Fibroblast of lung (primary cell): Measurements from ENCODE around the gene DICER1. TPM values are rescaled to one million over a fixed set of nuclear protein-coding genes. Genes with fewer than 3 reads are reported as not detected.

Source experiments
- DNase-seq, 2 donors: peaks; one replicate each; pipeline versions ENCODE4 v3.0.0 to v3.0.0-alpha.2; 2010; ENCODE audit warnings: low read depth in 2 of 2
- H2AFZ ChIP-seq: 2 replicates; pipeline ENCODE4 v1.5.1; 2012; ENCODE audit warnings: low read length, control low read depth, inconsistent platforms
- H3K27ac ChIP-seq: 2 replicates; pipeline ENCODE4 v1.5.1; 2011; ENCODE audit warnings: low read length, control low read depth; ENCODE audit not compliant: insufficient read depth
- H3K27me3 ChIP-seq: 2 replicates; pipeline ENCODE4 v1.5.1; 2011; ENCODE audit warnings: mild to moderate bottlenecking, low read length; ENCODE audit not compliant: control insufficient read depth, insufficient read depth
- H3K36me3 ChIP-seq: 2 replicates; pipeline ENCODE4 v1.5.1; 2011; ENCODE audit warnings: low read length; ENCODE audit not compliant: control insufficient read depth, insufficient read depth
- H3K4me1 ChIP-seq: 2 replicates; pipeline ENCODE4 v1.5.1; 2011; ENCODE audit warnings: low read length; ENCODE audit not compliant: control insufficient read depth, insufficient read depth; ENCODE audit errors: extremely low read depth
- H3K4me2 ChIP-seq: 2 replicates; pipeline ENCODE4 v1.5.1; 2011; ENCODE audit warnings: low read length, control low read depth; ENCODE audit not compliant: insufficient read depth; ENCODE audit errors: extremely low read depth
- H3K4me3 ChIP-seq, 4 experiments: fragments of 200-600 bp in 1 of 4; sonication (generic) in 1 of 4; replicated peaks in 1 of 4; 2 replicates each; pipeline ENCODE4 v1.5.1; 2011 to 2016; ENCODE audit warnings: low read length in 4 of 4, low read depth in 3 of 4, mild to moderate bottlenecking in 3 of 4, control low read depth in 2 of 4, inconsistent platforms in 1 of 4, mixed read lengths in 1 of 4; ENCODE audit not compliant: insufficient read depth in 1 of 4; ENCODE audit errors: control extremely low read depth in 1 of 4
- H3K79me2 ChIP-seq: 2 replicates; pipeline ENCODE4 v1.5.1; 2012; ENCODE audit warnings: mild to moderate bottlenecking, low read length, inconsistent platforms; ENCODE audit not compliant: control insufficient read depth, insufficient read depth
- H3K9ac ChIP-seq: 2 replicates; pipeline ENCODE4 v1.5.1; 2011; ENCODE audit warnings: mild to moderate bottlenecking, low read length, control low read depth; ENCODE audit not compliant: insufficient read depth
- H3K9me3 ChIP-seq: 2 replicates; pipeline ENCODE4 v1.5.1; 2012; ENCODE audit warnings: low read depth, low read length; ENCODE audit not compliant: control insufficient read depth, insufficient read depth
- H4K20me1 ChIP-seq: 2 replicates; pipeline ENCODE4 v1.5.1; 2011; ENCODE audit warnings: low read length; ENCODE audit not compliant: control insufficient read depth, insufficient read depth; ENCODE audit errors: extremely low read depth
- CTCF ChIP-seq, 2 donors: IDR thresholded peaks in 1 of 2; conservative IDR thresholded peaks in 1 of 2; 1 replicate in 1 of 2; 2 replicates in 1 of 2; pipeline ENCODE4 v1.5.1; 2011 to 2012; ENCODE audit warnings: low read length in 2 of 2, control low read depth in 1 of 2, inconsistent platforms in 1 of 2, low read depth in 1 of 2, mild to moderate bottlenecking in 1 of 2
- EZH2 ChIP-seq: IDR thresholded peaks from 2 replicates; pipeline ENCODE4 v1.5.1; 2012; ENCODE audit warnings: low read length, control low read depth, mild to moderate bottlenecking; ENCODE audit errors: missing control alignments
- polyA plus RNA-seq, 2 donors: library from polyadenylated mRNA; depleted of rRNA in 1 of 2; stranded (reverse) in 1 of 2; unstranded in 1 of 2; fragments of >200 nt; gene quantifications; 2 replicates each; pipeline ENCODE4 v1.2.1, GENCODE V29; 2011 to 2012; ENCODE audit warnings: missing spikeins in 1 of 2
- total RNA-seq: library from RNA; depleted of rRNA; stranded (reverse); fragments of >200 nt; gene quantifications from 2 replicates; pipeline ENCODE4 v1.2.1, GENCODE V29; 2014

DICER1 gene
- total and polyA plus RNA-seq, 2 donors (not counting 1 experiment from before 2014, with no cell fraction given), result 20.3 to 28.7 TPM

GRCh38 chr14:95045836-95046430 is 111.4 kb downstream of the DICER1 start:
- TF ChIP-seq CTCF (conservative IDR thresholded peaks at IDR 0.05 in 1 of 2, IDR thresholded peaks at IDR 0.05 in 1 of 2; ENCODE audit: low read depth in 1 of 2, low read length in 2 of 2) (no peak), EZH2 (no peak)

GRCh38 chr14:95045106-95045701 is 112.1 kb downstream of the DICER1 start:
- no peak overlapping the region for H3K4me3 ChIP-seq
- H3K79me2 ChIP-seq, result no peaks in the 10 kb centered on the region
- no peak for DNase-seq
- no peaks in the 10 kb centered on the region for H3K9me3 ChIP-seq
- no peak overlapping the region for H2AFZ ChIP-seq
- TF ChIP-seq EZH2, result no peak
- no peak for TF ChIP-seq CTCF (conservative IDR thresholded peaks at IDR 0.05 in 1 of 2, IDR thresholded peaks at IDR 0.05 in 1 of 2; ENCODE audit: low read depth in 1 of 2, low read length in 2 of 2)
- H3K36me3 ChIP-seq, result no peaks in the 10 kb centered on the region
- H3K27me3 ChIP-seq, result no peaks in the 10 kb centered on the region
- H4K20me1 ChIP-seq, result no peaks in the 10 kb centered on the region
- no peak overlapping the region for H3K9ac ChIP-seq
- H3K27ac ChIP-seq, result no peak overlapping the region
- peaks cover 3% of the 10 kb centered on the region for H3K4me1 ChIP-seq
- H3K4me2 ChIP-seq, result no peak overlapping the region

More at GRCh38 chr14:95045836-95046430, 111.4 kb downstream of the DICER1 start:
- no peak overlapping the region for H3K27ac ChIP-seq
- H3K9ac ChIP-seq, result no peak overlapping the region
- peaks cover 3% of the 10 kb centered on the region for H3K4me1 ChIP-seq
- H3K4me3 ChIP-seq, result no peak overlapping the region
- H3K4me2 ChIP-seq, result no peak overlapping the region
- no peaks in the 10 kb centered on the region for H3K27me3 ChIP-seq
- no peaks in the 10 kb centered on the region for H4K20me1 ChIP-seq
- H3K36me3 ChIP-seq, result no peaks in the 10 kb centered on the region
- H3K9me3 ChIP-seq, result no peaks in the 10 kb centered on the region
- no peak overlapping the region for H2AFZ ChIP-seq
- DNase-seq, result no peak
- H3K79me2 ChIP-seq, result no peaks in the 10 kb centered on the region

GRCh38 chr14:95044463-95045105 is 112.7 kb downstream of the DICER1 start:
- Histone ChIP-seq H3K79me2 (no peaks in the 10 kb centered on the region), H3K27ac (no peak overlapping the region), H4K20me1 (no peaks in the 10 kb centered on the region), H3K4me1 (peaks cover 3% of the 10 kb centered on the region), H3K36me3 (no peaks in the 10 kb centered on the region), H3K9me3 (no peaks in the 10 kb centered on the region), H3K4me2 (no peak overlapping the region), H3K9ac (no peak overlapping the region), H3K27me3 (no peaks in the 10 kb centered on the region), H2AFZ (no peak overlapping the region), H3K4me3 (no peak overlapping the region)
- TF ChIP-seq EZH2 (no peak), CTCF (conservative IDR thresholded peaks at IDR 0.05 in 1 of 2, IDR thresholded peaks at IDR 0.05 in 1 of 2; ENCODE audit: low read depth in 1 of 2, low read length in 2 of 2) (no peak)
- no peak for DNase-seq
